AG10803 (cell line): ENCODE measurements around the gene PPP1R1B.

Experiments
- DNase-seq: peaks from one replicate; pipeline ENCODE4 v3.0.0; 2010; ENCODE audit warnings: low read depth
- H3K4me3 ChIP-seq: 2 replicates; pipeline ENCODE4 v1.5.1; 2011; ENCODE audit warnings: mild to moderate bottlenecking, low read length, control low read depth
- TF ChIP-seq, protein P1 (sequence below): conservative IDR thresholded peaks from 2 replicates; pipeline ENCODE4 v1.5.1; 2011; ENCODE audit warnings: mild to moderate bottlenecking, low read length, control low read depth, inconsistent platforms

Gene PPP1R1B

DNA sequence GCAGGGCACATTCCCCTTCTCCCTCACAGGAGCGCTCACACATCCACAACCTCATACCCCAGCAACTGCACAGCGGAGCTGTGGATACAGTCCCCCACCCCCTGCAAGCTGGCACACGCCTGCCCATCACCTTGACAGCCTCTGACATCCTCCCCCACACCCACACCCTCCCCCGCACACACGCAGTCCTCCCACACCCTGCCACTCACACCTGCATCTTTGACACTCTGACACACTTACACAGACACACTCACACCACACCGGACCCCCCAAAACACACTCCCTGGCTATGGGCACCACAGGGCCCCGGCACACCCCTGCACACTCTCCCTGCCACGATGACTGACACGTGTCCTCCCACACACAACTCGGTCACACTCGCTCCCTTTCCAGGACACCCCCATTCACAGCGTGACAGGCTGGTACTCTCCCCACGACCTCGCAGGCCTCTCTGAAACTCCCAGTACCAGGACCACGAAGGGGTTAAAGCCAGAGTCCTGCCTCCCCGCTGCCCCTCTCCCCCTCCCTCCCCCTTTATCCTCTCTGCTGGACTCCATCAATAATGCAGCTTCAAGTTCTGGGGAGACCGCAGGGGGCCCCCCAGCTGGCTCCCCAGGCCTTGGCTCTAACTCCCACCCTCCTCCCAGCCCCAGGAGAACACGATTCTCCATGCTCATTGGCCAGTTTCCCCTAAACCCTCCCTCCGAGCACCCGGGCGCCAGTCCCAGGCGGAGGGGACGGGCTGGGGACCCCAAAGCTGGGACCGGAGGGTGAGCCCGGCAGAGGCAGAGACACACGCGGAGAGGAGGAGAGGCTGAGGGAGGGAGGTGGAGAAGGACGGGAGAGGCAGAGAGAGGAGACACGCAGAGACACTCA, at the start of gene PPP1R1B:
Gene PPP1R1B, plus strand, starts transcription at position 782 of the 876 bp plus-strand sequence. CDS start 441 bp downstream, outside the sequence.
- TF ChIP-seq, protein P1, sequence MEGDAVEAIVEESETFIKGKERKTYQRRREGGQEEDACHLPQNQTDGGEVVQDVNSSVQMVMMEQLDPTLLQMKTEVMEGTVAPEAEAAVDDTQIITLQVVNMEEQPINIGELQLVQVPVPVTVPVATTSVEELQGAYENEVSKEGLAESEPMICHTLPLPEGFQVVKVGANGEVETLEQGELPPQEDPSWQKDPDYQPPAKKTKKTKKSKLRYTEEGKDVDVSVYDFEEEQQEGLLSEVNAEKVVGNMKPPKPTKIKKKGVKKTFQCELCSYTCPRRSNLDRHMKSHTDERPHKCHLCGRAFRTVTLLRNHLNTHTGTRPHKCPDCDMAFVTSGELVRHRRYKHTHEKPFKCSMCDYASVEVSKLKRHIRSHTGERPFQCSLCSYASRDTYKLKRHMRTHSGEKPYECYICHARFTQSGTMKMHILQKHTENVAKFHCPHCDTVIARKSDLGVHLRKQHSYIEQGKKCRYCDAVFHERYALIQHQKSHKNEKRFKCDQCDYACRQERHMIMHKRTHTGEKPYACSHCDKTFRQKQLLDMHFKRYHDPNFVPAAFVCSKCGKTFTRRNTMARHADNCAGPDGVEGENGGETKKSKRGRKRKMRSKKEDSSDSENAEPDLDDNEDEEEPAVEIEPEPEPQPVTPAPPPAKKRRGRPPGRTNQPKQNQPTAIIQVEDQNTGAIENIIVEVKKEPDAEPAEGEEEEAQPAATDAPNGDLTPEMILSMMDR, result no peak
- DNase-seq, result no peak
- no peak within 1 kb of the TSS for H3K4me3 ChIP-seq

DNA sequence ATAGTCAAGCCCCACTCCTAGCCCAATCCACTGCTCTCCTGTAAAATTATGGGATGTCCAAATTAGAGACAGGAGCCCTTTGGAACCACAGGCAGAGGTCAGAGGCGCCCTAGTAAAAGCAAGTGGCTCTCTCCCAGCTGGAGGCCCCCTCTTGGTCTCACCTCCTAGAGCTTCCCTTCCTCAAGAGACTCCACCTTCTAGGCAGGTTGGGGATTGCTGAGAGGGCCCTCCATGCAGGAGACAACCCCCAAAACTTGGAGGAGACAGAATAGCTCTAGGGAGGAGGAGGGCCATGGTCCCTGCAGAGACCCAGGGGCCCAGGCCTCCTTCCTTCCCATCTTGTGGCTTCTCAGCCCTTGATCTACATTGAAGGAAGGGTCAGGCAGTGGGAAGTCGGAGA, 48.5 kb upstream of the PPP1R1B start:
- TF ChIP-seq, protein P1, result no peak
- H3K4me3 ChIP-seq, result no peak overlapping the region
- no peak for DNase-seq

DNA sequence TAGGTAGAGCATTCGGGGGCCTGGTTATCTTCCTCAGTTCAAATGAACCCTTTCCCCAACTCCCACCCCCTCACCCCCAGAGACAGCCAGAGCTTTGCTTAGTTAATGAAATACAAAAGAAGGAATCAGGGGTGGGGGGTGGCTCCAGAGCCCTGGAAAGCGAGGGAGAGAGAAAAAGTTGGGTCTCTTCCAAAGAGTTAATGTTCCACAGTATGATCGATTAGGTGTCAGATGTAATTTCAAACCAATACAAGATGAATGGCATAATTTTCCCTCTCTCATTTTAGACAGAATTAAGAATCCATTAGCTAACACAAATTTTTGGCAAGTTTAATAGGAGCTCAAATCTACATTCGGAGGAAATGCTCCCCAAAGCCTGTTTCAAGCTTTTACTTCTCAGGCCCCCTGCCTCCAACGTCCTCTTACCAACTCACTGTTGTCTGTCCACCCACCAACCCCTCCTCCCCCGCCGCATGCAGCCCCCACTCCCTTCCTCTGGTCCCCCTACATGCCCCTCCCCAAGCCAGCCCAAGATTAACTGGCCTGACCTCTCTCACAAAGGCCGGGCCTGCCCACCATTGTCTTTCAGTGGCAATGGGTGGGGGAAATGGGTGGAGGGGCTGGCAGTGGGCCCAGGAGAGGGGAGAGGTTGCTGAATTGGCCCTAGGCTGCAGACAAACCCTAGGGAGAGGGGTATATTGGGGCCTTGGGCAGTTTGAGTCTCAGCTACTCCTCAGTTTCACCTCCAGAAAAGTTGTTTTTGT, 47.3 kb upstream of the PPP1R1B start:
- TF ChIP-seq, protein P1, result no peak

DNA sequence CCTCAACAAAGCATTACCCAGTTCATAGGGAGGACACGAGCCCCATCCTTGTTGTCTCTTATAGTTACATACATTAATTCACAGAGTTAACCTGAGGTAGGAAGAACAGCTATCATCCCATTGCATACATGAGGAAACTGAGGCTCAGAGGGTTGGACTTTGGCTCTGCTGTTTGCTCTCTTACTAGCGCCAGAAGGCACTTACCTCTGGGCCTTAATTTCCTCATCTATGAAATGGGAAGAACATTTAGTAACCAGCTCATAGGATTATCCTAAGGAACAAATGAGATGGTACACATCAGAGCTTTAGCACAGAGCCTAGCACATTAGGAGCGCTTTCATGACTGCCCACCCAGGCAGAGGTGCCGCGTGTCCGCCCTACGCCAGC, 46.7 kb upstream of the PPP1R1B start:
- DNase-seq, result no peak
- no peak overlapping the region for H3K4me3 ChIP-seq
- TF ChIP-seq, protein P1, result no peak

More for the DNA sequence above, 47.3 kb upstream of the PPP1R1B start:
- no peak overlapping the region for H3K4me3 ChIP-seq
- DNase-seq, result no peak

DNA sequence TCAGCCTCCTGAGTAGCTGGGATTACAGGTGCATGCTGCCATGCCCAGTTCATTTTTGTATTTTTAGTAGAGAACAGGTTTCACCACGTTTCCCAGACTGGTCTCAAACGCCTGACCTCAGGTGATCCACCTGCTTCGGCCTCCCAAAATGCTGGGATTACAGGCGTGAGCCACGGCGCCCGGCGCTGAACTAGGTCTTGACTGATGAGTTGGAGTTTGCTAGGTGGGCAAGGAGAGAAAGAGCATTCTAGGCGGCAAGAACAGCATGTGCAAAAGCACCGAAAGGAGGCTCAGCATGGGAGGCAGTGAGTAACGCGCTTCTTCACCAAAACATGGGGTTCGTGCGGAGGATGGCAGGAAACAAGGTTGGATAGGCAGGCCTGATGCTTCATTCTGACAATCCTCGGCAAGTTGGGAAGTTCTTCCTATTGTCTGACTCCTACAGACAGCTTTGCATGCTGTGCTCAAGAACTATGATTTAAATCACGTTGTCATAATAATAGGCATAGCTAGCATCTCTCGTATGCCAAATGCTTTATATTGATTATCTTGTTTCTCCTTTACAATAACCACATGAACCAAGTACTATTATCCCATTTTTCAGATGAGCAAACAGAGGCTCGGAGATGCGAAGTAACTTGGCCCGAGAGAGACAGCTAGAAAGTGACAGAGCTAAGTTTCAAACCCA, 45.5 kb upstream of the PPP1R1B start:
- TF ChIP-seq, protein P1, result no peak
- no peak overlapping the region for H3K4me3 ChIP-seq
- DNase-seq, result no peak

DNA sequence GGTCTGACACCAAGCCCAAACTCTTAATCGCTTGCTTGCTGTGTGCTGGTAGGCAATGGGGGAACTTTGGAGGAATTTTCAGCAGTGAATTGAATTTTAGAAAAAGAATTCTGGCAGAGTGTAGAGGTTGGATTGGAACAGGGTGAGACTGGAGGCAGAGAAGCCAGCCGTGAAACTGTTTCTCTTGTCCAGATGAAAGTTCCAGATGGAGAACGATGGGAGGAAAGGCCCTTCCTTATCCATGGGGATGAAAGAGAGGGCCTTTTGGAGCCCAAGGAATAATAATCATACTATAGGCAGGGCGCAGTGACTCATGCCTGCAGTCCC, 45.0 kb upstream of the PPP1R1B start:
- DNase-seq, result no peak
- TF ChIP-seq, protein P1, result no peak
- H3K4me3 ChIP-seq, result no peak overlapping the region
